Measurements from ENCODE around the gene SUPT3H. TPM values are rescaled to one million over a fixed set of nuclear protein-coding genes. Genes with fewer than 3 reads are reported as not detected.

The SUPT3H gene
- total and polyA plus RNA-seq, 2 of the 8 experiments (the other 6 are each of a cell fraction or from before 2014, with no cell fraction given), result 18.8 to 23.0 TPM

- TF ChIP-seq TAF7 (optimal IDR thresholded peaks at IDR 0.05; ENCODE audit: borderline replicate concordance, low read depth, low read length), result no peak
Measured at GRCh38 chr6:45206793-45207492, 170.8 kb downstream of the SUPT3H start (continued).
